NT2/D1 (cell line): Measurements from ENCODE around the gene KBTBD7.

Experiments used
- DNase-seq: peaks from one replicate; pipeline ENCODE4 v3.0.0-alpha.2; 2011; ENCODE audit warnings: low read depth, low spot score
- H3K27me3 ChIP-seq: 2 replicates; pipeline ENCODE4 v1.6.0; 2011; ENCODE audit warnings: mild to moderate bottlenecking; ENCODE audit not compliant: insufficient read length, insufficient read depth
- H3K36me3 ChIP-seq: 2 replicates; pipeline ENCODE4 v1.6.1; 2011; ENCODE audit warnings: mild to moderate bottlenecking, low read length, mixed read lengths; ENCODE audit not compliant: insufficient read depth, insufficient read length
- H3K4me1 ChIP-seq: 2 replicates; pipeline ENCODE4 v1.5.1; 2011; ENCODE audit not compliant: insufficient read depth, insufficient read length
- H3K4me3 ChIP-seq: 2 replicates; pipeline ENCODE4 v1.5.1; 2011; ENCODE audit warnings: low read depth; ENCODE audit not compliant: insufficient read length
- H3K9ac ChIP-seq: 2 replicates; pipeline ENCODE4 v1.6.0; 2011; ENCODE audit warnings: low read depth; ENCODE audit not compliant: insufficient read length
- H3K9me3 ChIP-seq: 2 replicates; pipeline ENCODE4 v1.5.1; 2011; ENCODE audit warnings: mild to moderate bottlenecking, low read length; ENCODE audit not compliant: insufficient read depth
- SUZ12 ChIP-seq: IDR thresholded peaks from 2 replicates; pipeline ENCODE4 v1.6.1; 2011; ENCODE audit not compliant: insufficient read length, insufficient read depth; ENCODE audit errors: extremely low read depth
- YY1 ChIP-seq: IDR thresholded peaks from 2 replicates; pipeline ENCODE4 v1.6.1; 2011; ENCODE audit not compliant: insufficient read length, insufficient read depth
- ZNF274 ChIP-seq: IDR thresholded peaks from 2 replicates; pipeline ENCODE4 v1.6.1; 2011; ENCODE audit warnings: mild to moderate bottlenecking, low read depth, low read length

Gene KBTBD7

GRCh38 chr13:41193919-41194824, at the start of gene KBTBD7:
TSS of gene KBTBD7 (minus strand) at chr13:41194569. CDS start at chr13:41194257, 312 bp downstream.
- TF ChIP-seq ZNF274 (no peak), YY1 (no peak), SUZ12 (no peak)

GRCh38 chr13:41241626-41242025, 47.3 kb upstream of the KBTBD7 start:
- H3K4me3 ChIP-seq, result no peak overlapping the region

More at GRCh38 chr13:41193919-41194824, at the start of gene KBTBD7:
- Histone ChIP-seq H3K4me1 (no peaks in the 10 kb centered on the region), H3K9me3 (peaks cover 21% of the 10 kb centered on the region; the same call in 1 of the 2 replicates), H3K4me3 (peak within 1 kb of the TSS; percentile 51), H3K9ac (peak within 1 kb of the TSS; percentile 74), H3K36me3 (peaks cover 6% of the 10 kb centered on the region), H3K27me3 (no peaks in the 10 kb centered on the region)
- peak; percentile 80 for DNase-seq

GRCh38 chr13:41236369-41236768, 42.0 kb upstream of the KBTBD7 start:
- no peak for TF ChIP-seq SUZ12
- TF ChIP-seq YY1, result no peak
- no peak for TF ChIP-seq ZNF274
- H3K36me3 ChIP-seq, result peaks cover 14% of the 10 kb centered on the region
- no peaks in the 10 kb centered on the region for H3K9me3 ChIP-seq
- DNase-seq, result no peak
- no peak overlapping the region for H3K4me3 ChIP-seq
- no peaks in the 10 kb centered on the region for H3K27me3 ChIP-seq
- no peaks in the 10 kb centered on the region for H3K4me1 ChIP-seq
- H3K9ac ChIP-seq, result no peak overlapping the region

More at GRCh38 chr13:41241626-41242025, 47.3 kb upstream of the KBTBD7 start:
- Histone ChIP-seq H3K9me3 (no peaks in the 10 kb centered on the region), H3K36me3 (peaks cover 8% of the 10 kb centered on the region), H3K27me3 (no peaks in the 10 kb centered on the region), H3K9ac (no peak overlapping the region), H3K4me1 (no peaks in the 10 kb centered on the region)
- no peak for DNase-seq
- TF ChIP-seq SUZ12, result no peak
- TF ChIP-seq ZNF274, result no peak
- TF ChIP-seq YY1, result no peak

- Histone ChIP-seq H3K9me3 (no peaks in the 10 kb centered on the region), H3K27me3 (no peaks in the 10 kb centered on the region), H3K36me3 (peaks cover 16% of the 10 kb centered on the region), H3K4me1 (no peaks in the 10 kb centered on the region), H3K9ac (no peak overlapping the region), H3K4me3 (no peak overlapping the region)
- TF ChIP-seq ZNF274 (no peak), SUZ12 (no peak), YY1 (no peak)
- DNase-seq, result no peak
Measured at GRCh38 chr13:41232578-41233480, 38.5 kb upstream of the KBTBD7 start.

- Histone ChIP-seq H3K4me3 (no peak overlapping the region), H3K27me3 (no peaks in the 10 kb centered on the region), H3K4me1 (no peaks in the 10 kb centered on the region), H3K9ac (no peak overlapping the region), H3K9me3 (no peaks in the 10 kb centered on the region), H3K36me3 (peaks cover 16% of the 10 kb centered on the region)
- TF ChIP-seq YY1, result no peak
- TF ChIP-seq SUZ12, result no peak
- no peak for TF ChIP-seq ZNF274
- no peak for DNase-seq
Measured at GRCh38 chr13:41231786-41232185, 37.4 kb upstream of the KBTBD7 start.

GRCh38 chr13:41231025-41231677, 36.8 kb upstream of the KBTBD7 start:
- no peak for DNase-seq
- no peak overlapping the region for H3K4me3 ChIP-seq
- H3K9ac ChIP-seq, result no peak overlapping the region

More at GRCh38 chr13:41231025-41231677, 36.8 kb upstream of the KBTBD7 start:
- H3K27me3 ChIP-seq, result no peaks in the 10 kb centered on the region
- no peaks in the 10 kb centered on the region for H3K4me1 ChIP-seq
- no peaks in the 10 kb centered on the region for H3K9me3 ChIP-seq
- H3K36me3 ChIP-seq, result peaks cover 18% of the 10 kb centered on the region
- TF ChIP-seq YY1, result no peak
- no peak for TF ChIP-seq ZNF274
- no peak for TF ChIP-seq SUZ12
